GM13976 (cell line): ENCODE results near the gene ADGRL4.
"Not testable (repeated sequence)": the region's sequence is repeated elsewhere in the genome, so short reads cannot be mapped to it uniquely, and the experiment has no call there.

ENCODE experiments used
- DNase-seq: peaks from one replicate; pipeline ENCODE4 v3.0.0; 2012; ENCODE audit warnings: low spot score
- CTCF ChIP-seq: IDR thresholded peaks from 2 replicates; pipeline ENCODE4 v1.5.1; 2012; ENCODE audit warnings: borderline replicate concordance, mild to moderate bottlenecking; ENCODE audit not compliant: insufficient read depth; ENCODE audit errors: extremely low read depth, missing control alignments, control extremely low read depth
- in situ Hi-C: fragments of 300-500 bp; cut with MboI; formaldehyde crosslinking; loops from one replicate; pipeline ENCODE4 v1.12.0; 2022; ENCODE audit warnings: low sequenced_read_pairs, mixed read lengths, inconsistent platforms; ENCODE audit not compliant: unreplicated experiment

The ADGRL4 gene

GRCh38 chr1:78880223-78880622 is 126.3 kb downstream of the ADGRL4 start:
- TF ChIP-seq CTCF = no peak
- in situ Hi-C loops = no loop called here
- DNase-seq = no peak

DNA sequence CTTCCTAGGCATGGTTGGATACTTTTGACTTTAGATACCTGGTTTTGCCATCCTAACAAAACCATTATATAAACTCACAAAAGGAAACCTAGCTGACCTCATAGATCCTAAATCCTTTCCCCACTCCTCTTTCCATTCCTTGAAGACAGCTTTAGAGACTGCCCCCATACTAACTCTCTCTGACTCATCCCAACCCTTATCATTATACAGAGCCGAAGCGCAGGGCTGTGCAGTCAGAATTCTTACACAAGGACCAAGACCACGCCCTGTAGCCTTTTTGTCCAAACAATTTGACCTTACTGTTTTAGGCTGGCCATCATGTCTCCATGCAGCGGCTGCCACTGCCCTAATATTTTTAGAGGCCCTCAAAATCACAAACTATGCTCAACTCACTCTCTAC is 130.5 kb downstream of the ADGRL4 start:
- in situ Hi-C loops, DNase-seq: not testable (repeated sequence)

DNA sequence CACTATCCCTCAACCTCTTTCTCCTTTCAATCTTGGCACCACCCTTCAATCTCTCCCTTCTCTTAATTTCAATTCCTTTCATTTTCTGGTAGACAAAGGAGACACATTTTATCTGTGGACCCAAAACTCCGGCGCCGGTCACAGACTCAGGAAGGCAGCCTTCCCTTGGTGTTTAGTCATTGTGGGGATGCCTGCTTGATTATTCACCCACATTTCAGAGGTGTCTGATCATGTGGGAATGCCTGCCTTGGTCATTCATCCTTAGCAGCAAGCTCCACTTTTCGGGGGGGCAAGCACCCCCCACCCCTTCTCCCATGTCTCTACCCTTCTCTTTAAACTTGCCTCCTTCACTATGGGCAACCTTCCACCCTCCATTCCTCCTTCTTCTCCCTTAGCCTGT is 133.7 kb downstream of the ADGRL4 start:
- in situ Hi-C loops, DNase-seq: not testable (repeated sequence)

DNA sequence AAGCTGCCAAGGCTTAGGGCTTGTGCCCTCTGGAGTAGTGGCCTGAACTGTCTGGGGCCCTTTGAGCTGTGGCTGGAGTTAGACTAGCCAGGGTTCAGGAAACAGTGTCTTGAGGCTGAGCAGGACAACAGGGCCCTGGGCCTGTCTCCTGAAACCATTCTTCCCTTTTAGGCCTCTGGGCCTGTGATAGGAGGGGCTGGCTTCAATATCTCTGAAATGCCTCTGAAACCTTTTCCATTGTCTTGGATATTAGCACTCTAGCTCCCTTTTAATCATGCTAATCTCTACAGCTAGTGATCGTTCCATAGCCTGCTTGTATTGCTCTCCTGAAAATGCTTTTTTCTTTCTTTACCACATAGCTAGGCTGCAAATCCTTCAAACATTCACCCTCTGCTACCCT is 135.3 kb downstream of the ADGRL4 start:
- no peak for TF ChIP-seq CTCF

DNA sequence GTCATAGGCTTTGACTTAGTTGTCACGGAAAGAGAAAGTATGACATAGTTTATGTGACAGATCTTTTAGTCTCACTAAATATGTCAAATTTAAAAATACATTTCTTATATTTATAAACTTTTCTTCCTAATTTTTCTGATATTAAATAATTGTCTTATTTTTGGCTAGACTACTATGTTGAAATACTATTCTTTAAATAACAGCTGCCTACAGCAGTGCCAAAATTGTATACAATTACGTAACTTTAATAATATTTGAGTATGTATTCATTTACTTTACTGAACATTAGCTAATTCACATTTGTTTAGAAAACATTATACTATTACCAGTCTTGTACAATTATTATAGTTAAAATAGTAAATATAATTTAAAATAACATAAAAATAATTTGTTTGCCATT is 137.4 kb downstream of the ADGRL4 start:
- DNase-seq = no peak
- no peak for TF ChIP-seq CTCF
- in situ Hi-C loops = no loop called here

More for the DNA sequence above, 135.3 kb downstream of the ADGRL4 start:
- no peak for DNase-seq
- in situ Hi-C loops = no loop called here

DNA sequence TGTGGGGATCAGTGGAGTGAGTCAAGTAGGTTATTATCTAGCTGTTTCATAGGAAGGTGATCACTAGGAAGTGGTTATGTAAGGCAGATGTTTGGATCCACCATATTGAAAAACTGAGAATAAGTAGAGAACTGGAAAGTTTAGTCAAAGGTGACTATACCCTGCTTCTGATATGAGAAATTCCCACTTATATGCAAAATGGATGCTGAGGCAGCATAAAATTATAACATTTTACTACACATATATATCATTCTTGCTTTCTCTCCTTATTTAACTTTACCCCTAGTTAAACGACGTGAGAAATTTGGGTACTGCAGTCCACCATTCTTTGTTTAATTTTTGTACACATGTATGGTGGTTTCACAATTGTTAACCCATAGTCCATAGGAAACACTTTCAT is 142.4 kb downstream of the ADGRL4 start:
- in situ Hi-C loops = no loop called here
- no peak for TF ChIP-seq CTCF
- DNase-seq = no peak

GRCh38 chr1:78856096-78856495 is 150.4 kb downstream of the ADGRL4 start:
- in situ Hi-C loops = no loop called here
- no peak for TF ChIP-seq CTCF
- no peak for DNase-seq

- DNase-seq = peak; percentile 22
- no peak for TF ChIP-seq CTCF
- in situ Hi-C loops = no loop called here
Observed at GRCh38 chr1:78855258-78855657, 151.3 kb downstream of the ADGRL4 start.
